GM18502 (cell line): ENCODE measurements around the gene RAB13.
"Not testable (repeated sequence)": the region's sequence is repeated elsewhere in the genome, so short reads cannot be mapped to it uniquely, and the experiment has no call there.

Source experiments
- ATAC-seq: cut with Tn5 transposase; IDR thresholded peaks from one replicate; pipeline ENCODE4 v1.9.1; 2021; ENCODE audit warnings: mild to moderate bottlenecking; ENCODE audit not compliant: unreplicated experiment, poor library complexity

The RAB13 gene

DNA sequence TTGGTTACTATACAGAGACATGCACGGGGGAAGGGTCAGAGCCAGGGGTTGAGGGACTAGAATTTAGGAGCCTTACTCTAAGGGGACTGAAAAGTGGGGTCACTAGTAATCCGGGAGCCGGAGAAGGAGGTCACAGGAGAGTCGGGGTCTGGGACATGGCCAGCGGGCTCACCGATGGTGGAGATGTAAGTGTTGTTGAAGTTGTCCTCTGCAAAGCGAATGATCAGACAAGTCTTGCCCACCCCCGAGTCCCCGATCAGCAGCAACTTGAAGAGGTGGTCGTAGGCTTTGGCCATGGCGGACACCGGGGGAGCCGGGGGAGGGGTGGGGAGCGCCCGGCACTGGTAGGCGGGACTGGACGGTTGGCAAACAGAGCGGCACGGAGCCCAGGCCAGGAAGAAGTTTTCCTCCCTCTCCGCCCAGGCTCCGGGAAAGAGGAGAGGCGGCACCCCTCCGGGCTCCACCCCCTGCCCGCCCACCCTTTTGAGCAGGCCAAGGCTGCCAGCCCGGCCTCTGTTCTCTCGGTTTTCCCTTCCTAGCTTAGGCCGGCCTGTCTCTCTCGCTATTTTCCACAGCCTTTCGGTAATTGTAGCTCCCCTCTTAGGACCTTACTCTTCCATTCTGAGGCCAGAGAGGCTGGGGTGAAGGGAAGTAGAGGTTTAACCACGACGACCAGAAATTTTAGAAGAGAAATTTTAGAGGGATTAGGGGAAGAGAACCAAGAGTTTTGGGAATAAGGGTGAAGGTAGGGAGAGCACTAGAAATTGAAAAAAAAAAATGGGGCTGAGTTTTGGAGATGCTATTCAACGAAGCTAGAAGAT, at the start of gene RAB13:
RAB13 (minus strand) TSS at position 399 of the 821 bp plus-strand sequence; CDS start at position 296, 103 bp downstream.
- no peak for ATAC-seq

DNA sequence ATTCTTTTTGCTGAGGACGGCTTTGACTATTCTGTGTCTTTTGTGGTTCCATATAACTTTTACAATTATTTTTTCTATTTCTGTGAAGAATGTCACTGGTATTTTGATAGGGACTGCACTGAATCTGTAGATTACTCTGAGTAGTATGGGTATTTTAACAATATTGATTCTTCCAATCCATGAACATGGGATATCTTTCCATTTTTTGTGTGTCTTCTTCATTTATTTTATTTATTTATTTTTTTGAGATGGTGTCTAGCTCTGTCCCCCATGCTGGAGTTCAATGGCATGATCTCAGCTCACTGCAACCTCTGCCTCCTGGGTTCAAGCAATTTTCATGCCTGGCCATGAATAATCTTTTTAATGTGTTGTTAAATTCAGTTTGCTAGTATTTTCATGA, 47.6 kb upstream of the RAB13 start:
- ATAC-seq = not testable (repeated sequence)

DNA sequence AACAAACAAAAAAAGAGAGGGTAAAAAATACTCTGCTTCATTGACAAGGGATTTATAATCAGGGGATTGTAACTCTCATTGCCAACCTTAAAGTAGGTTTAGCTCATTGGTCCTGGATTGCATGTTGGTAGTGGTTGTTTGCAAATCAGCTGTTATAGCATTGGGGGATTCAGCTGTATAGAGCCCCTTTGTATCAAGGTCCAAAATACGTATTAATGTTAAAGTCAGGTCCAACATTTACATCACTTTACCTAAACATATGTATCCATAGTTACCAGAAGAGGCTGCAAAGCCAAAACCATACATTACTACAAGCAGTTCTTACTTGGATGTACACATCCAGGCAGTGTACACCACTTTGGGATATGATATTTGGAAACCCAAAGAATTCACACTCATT, 33.8 kb upstream of the RAB13 start:
- ATAC-seq = no peak

DNA sequence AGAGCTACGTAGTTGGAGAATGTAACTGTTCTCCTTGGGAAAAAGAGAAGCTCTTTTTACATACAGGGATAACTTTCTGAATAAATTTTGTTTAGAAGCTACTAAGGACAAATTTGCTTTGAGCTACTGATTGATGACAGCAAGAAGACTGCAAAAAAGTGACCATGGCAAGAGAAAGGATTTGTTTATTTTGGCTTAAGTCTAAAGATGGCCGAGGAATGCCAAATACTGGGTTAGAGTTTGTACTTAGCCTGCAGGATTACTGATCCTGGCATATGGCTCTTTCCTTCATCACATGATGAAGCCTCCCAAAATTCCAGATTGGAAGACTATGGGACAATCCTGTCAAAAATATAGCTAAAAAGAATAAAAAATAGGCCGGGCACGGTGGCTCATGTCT, 33.1 kb upstream of the RAB13 start:
- ATAC-seq = no peak

DNA sequence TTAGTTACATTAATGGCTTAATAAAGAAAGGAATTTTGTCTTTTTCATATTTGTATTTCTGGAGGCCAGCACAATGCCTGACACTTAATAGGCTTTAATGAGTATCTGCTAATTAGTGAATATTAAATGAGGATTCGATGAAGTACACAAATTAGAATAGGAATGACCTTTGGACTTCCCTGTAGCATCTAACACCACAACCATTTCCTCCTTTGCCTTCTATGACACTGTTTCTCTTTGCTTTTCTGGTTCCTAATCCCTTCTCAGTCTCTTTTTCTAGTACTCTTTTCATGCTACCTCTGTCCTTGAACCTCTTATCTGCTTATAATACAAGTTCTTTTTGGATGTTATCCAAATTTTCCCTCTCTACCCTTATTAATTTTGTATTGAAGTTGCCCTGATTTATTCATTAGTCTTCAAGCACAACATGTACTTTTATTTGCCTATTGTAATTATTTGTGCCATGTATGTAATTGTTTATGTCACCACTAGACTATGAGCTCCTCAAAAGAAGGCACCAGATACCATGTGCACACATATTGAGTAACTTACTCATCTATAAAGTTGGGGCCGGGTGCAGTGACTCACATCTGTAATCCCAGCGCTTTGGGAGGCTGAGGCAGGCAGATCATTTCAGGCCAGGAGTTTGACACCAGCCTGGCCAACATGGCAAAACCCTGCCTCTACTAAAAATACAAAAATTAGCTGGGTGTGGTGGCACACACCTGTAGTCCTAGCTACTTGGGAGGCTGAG, 28.2 kb upstream of the RAB13 start:
- no peak for ATAC-seq

DNA sequence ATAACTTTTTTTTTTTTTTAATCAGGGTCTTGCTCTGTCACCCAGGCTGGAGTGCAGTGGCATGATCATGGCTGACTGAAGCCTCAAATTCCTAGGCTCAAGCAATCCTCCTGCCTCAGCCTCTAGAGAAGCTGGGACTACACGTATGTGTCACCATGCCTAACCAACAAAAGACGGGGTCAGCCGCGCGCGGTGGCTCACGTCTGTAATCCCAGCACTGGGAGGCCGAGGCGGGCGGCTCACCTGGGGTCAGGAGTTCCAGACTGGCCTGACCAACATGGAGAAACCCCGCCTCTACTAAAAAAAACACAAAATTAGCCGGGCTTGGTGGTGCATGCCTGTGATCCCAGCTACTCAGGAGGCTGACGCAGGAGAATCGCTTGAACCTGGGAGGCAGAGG, 26.4 kb upstream of the RAB13 start:
- not testable (repeated sequence) for ATAC-seq

DNA sequence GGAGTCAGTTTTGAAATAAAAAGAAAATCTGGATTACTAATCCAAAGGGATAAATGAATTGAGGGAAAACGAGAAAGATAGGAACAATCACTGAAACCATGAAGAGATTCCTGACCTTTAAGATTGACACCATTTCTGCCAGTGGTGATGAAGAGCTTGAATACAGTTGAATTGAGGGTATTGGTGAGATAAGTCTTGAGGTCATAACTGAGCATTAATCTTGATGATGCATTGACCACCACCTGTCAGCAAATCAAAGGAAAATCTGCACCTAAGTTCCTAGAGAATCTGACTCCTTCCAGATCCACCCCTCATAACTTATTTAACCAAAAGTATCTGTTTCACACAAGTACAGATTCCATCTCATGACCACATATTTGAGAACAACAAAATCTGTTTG, 26.0 kb upstream of the RAB13 start:
- ATAC-seq = no peak

DNA sequence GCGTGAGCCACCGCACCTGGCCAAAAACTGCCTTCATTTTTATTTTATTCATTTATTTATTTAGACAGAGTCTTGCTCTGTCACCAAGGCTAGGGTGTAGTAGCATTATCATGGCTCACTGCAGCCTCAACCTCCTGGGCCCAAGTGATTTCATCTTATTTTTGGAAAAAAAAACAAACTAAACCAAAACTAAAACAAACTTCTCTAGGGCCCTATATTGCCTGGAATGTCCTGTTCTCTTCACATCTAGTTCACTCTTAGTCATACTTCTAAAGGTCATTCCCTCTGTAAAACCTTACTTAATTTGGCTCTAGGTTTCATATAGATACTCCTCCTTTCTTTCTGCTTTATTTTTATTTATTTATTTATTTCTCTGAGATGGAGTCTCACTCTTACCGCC, 20.0 kb upstream of the RAB13 start:
- ATAC-seq = no peak

DNA sequence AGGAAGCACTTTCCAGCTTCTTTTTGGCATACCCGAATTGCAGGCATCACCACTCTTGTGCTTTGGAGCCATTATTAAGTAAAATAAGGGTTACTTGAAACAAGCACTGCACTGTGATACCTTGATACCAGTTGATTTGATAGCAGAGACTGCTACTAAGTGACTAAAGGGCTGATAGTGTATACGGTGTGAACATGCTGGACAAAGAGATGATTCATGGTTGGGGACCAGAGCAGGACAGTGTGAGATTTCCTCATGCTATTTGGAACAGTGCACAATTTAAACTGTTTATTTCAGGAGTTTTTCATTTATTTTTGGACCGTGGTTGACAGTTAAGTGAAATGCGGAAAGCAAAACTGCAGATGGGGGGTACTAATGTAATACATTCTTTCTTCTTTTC, 14.3 kb upstream of the RAB13 start:
- ATAC-seq = no peak

DNA sequence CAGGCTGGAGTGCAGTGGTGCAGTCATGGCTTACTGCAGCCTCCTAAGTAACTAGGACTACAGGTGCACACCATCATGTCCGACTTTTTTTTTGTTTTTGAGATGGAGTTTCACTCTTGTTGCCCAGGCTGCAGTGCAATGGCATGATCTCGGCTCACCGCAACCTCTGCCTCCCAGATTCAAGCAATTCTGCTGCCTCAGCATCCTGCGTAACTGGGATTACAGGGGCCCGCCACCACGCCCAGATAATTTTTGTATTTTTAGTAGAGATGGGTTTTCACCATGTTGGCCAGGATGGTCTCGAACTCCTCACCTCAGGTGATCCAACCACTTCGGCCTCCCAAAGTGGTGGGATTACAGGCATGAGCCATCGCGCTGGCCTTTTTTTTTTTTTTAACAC, 10.7 kb upstream of the RAB13 start:
- ATAC-seq = not testable (repeated sequence)

DNA sequence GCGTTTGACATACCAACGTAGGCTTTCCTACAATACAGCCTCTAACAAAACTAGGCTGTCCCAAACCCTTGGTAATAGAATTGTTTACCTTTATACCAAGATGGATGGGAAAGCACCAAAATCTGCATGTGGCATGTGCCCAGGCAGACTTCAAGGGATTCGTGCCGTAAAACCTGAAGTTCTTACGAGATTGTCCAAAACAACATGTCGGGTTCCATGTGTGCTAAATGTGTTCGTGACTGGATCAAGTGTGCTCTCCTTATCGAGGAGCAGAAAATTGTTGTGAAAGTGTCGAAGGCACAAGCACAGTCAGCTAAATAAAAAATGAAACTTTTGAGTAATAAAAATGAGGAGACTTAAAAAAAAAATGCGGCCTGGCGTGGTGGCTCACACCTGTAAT, 9.5 kb upstream of the RAB13 start:
- ATAC-seq = no peak

DNA sequence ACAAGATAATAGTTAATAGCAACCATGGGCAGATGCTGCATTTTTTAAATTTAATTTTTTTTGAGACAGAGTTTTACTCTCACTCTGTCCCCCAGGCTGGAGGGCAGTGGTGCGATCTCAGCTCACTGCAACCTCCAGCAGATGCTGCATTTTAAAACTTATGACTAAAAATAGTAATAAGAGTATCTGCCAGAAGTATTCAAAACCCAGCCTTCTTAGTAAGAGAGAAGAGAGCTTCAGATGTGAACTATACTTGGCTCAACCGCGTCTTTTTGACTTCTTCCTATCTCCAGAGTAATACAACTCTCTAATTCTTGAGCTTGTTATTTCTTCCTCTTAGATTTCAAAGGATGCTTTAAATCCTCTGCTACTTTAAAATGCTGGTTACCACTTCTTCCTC, 9.1 kb upstream of the RAB13 start:
- ATAC-seq = no peak

DNA sequence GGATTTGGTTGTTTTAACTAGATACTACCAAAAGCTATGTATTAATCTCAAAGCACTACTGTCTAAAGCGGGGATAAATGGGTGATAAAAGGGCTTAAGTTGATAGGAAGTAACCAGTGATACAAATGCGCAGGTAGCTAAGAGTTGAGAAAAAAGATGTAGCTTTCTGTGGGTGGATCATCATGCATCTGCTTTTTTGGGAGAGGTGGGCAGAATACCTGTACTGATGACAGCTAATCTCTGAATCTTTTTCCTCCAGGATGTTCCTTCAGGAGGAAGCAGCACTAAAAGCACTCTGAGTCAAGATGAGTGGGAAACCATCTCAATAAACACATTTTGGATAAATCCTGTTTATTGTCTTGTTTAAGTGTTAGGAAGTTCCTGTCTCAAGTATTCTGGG, 5.7 kb upstream of the RAB13 start:
- no peak for ATAC-seq

DNA sequence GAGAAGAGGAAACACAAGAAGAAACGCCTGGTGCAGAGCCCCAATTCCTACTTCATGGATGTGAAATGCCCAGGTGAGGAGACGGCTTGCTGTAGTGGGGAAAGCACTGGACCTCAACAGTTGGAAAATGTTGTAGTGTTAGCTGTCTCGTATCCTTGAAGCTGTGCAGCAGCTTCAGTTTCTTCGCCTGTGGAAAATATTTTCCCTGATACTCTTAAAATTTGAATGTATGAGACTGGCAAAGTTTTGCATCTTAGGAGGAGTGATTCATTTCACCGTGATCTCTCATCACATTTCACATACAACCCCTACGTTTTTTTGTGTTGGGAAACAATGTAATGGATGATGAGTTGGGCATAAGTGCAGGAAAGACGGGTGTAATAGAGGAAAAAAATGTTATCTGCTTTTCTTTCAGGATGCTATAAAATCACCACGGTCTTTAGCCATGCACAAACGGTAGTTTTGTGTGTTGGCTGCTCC, 5.1 kb upstream of the RAB13 start:
- no peak for ATAC-seq

DNA sequence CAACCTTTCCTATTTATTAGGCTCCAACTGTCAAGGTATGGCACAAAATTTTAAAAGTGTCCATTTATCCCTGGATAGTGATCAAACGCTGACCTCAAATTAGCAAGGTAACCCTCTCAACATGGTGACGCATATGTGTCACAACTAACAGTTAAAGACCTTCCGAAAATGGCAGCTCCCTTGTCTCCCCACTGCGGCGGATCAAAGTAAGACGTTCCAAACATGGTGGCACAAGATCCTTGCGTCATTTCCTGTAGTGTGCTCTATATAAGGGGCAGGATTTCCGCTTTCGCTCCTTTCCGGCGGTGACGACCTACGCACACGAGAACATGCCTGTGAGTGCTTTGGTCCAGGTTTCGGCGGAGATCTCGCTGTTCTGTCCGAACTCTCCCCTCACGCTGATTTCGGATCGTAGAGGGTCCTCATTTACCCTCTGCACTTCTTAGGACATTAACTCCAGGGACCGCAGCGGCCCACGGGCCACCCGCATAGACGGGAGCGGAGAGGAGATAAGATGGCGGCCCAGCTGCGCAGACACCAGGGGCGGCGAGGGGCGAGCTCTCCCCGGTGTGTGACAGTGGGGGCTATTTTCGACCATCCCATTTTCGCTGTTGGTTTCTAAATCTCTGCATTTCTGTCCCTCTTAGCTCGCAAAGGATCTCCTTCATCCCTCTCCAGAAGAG, 4.5 kb upstream of the RAB13 start, which contains the start of gene RPS27:
RPS27 (plus strand) TSS at position 295 of the 683 bp plus-strand sequence; CDS start at position 330, 35 bp downstream.
- ATAC-seq = peak; percentile 77

DNA sequence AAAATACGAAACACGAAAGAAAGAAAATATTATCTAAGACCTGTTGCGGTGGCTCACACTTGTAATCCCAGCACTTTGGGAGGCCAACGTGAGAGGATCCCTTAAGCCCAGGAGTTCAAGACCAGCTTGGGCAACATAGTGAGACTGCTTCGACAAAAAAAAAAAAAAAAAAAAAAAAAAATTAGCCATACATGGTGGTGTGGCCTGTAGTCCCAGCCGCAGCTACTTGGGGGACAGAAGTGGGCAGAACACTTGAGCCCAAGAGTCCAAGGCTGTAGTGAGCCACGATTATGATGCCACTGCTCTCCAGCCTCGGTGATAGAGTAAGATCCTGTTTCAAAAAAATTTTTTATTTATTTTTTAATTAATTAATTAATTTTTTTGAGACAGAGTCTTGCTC, 1.5 kb upstream of the RAB13 start:
- ATAC-seq = no peak

DNA sequence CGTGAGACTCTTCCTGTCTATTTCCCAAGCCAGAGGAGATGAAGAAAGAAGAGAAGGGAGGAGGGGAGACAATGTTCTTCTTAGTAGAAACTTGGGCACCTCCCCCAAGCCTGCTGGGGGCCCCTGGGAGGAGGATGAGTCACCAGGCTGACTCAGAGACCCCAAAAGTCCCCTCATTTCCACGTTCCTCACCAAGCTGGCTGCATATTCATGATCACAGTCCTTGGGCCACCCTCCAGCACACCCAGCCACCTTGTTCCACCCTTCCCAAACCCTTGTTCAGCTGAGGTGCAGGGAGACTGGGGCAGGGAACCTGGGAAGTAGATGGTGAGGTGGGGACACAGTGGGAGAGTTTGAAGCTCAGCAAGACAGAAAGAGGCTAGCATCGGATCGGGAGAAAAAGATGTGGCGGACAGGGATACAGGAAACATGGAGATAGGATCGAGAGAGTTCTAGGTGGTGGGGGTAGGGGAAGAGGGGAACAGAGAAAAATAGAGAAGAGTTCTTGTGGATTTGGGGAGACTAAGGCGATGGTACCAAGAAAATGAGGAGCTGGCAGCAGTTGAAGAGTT, 712 bp downstream of the RAB13 start:
- no peak for ATAC-seq

DNA sequence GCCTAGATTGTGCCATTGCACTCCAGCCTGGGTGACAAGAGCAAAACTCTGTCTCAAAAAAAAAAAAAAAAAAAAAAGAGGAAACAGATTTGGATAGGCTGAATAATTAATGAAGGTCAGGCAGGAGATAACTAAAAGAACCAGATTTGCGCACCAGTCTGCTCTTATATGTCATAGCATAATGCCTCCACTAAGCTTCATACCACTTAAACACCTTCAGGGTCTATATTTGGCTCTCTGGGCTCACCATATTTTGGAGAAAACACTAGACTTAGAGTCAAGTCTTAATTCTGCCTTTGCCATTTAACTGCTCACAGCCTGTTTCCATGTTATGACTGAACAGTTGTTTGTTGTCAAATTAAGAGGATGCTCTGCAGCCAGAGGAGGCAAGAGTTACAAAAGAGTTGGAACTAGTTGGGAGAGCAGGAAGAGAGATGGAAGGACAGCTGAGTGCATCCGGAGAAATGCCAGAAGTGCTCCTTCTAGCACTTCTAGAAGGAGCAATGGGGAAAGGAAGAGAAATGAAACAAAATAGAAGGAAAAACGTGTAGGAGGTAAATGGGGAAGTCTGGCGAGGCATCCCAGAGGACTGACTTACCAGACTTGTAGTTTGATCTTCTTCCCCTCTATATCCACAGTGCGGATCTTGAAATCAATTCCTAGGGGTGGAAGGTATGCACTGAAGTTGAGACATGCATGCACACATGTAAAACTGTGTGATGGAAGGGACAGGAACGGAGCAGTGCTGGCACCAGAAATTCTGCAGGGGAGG, 1.8 kb downstream of the RAB13 start:
- no peak for ATAC-seq

DNA sequence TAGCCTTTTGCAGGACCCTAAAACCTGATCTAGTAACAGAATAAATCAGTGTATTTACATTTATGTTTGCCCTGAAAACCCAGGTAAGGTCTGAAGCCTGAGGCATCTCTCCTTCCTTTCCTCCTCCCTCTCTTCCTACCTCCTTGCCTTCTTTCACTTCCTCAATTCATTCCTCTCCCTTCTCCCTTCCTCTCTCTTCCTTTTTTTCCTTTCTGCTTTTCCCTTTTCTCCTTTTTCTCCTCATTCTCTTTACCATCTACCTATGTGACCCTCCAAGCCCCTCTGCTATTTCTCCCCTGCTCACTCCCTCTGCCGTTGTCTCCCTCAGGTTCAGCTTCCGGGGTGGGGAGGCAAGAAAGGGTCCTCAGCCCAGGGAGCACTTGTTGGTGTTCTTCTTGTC, 4.4 kb downstream of the RAB13 start:
- ATAC-seq = not testable (repeated sequence)

DNA sequence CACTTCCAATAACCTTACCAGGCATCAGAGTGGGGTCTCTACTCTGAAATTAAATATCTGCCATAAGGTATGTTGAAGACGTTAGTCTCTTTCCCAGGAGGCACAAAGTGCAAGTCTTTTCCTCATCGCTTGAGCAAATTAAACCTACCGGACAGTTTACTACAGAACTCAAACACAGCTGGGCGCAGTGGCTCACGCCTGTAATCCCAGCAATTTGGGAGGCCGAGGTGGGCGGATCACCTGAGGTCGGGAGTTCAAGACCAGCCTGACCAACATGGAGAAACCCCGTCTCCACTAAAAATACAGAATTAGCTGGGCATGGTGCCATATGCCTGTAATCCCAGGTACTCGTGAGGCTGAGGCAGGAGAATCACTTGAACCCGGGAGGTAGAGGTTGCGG, 7.0 kb downstream of the RAB13 start:
- not testable (repeated sequence) for ATAC-seq
